CD4-positive, alpha-beta T cell treated with Interleukin-6 at 100 ng/mL for 8 hours (primary cell): Measurements from ENCODE around the gene PHACTR3.

Experiments used
- DNase-seq: peaks from one replicate; pipeline ENCODE4 v3.0.0-alpha.2; 2020; ENCODE audit warnings: mixed read lengths, low spot score

The PHACTR3 gene

DNA sequence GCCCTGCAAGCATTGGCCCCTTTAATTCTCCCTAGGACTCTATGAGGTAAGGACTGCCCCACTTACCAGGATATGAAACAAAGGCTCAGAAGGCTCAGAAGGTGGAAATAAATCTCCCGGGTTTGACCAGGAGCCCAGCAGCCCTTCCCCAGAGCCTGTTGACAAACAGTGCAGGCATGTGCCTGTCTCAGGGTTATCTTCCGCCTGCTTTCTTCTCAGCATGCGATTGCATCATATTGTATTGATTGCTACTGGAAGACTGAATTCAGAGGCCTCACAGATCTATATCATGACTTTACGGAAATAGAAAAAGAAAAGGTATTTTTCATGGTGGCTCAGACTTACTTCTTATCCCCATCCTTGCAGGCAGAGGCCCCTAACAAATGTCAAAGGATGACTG lies 92.7 kb downstream of the PHACTR3 start:
- no peak for DNase-seq

DNA sequence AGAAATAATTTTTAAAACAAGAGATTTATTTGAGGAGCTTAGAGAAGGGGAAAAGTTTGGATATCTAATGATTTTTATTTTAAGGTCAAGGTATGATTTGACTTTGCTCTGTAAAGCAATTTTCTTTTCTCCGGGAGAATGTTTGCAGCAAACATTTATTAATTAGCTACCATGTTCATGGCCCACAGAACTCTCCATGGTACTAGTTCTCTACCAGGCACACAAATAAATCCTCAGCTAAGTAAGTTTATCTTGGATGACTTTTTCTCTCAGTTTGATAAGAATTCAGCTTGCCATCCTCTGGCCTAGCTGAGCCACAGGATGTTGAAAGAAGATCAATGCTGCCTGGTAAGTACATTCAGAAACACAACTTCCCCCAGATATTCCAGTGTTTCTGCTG lies 94.3 kb downstream of the PHACTR3 start:
- DNase-seq, result no peak

DNA sequence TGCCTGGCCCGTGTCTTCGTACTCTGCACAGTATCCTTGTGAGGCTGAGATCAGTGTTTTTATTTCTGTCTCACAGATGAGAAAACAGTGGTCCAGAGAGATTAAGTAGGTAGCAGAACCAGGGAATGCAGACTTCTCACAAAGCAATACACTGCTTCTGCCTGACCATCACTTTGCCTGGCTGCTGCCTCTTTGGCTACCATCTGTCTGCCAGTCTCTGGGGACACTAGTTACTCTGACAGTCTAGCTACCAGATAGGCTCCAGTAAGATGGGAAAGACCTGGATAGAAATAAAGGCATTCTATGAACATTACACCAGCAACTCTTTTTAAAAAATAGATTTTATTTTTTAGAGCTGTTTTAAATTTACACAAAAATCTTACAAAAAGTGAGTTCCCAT lies 96.9 kb downstream of the PHACTR3 start:
- no peak for DNase-seq

DNA sequence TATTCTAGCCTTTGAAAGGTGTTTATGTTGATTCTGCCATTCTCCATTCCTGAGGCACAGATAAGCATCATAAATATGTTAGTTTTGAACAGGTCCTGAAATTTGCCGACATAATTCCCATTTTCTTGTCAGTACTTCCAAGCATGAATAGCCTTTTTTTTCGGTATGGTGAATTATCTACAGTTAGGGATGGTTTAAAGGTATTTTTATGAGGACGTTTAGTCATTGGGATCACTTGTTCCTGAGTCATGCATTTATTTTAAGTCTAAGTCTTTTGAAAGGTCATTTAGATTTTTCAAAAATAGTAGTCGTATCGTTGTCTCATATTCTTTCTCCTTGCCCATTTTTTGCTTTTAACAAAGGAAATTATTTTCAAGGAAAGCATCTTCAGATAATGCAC lies 98.7 kb downstream of the PHACTR3 start:
- no peak for DNase-seq

DNA sequence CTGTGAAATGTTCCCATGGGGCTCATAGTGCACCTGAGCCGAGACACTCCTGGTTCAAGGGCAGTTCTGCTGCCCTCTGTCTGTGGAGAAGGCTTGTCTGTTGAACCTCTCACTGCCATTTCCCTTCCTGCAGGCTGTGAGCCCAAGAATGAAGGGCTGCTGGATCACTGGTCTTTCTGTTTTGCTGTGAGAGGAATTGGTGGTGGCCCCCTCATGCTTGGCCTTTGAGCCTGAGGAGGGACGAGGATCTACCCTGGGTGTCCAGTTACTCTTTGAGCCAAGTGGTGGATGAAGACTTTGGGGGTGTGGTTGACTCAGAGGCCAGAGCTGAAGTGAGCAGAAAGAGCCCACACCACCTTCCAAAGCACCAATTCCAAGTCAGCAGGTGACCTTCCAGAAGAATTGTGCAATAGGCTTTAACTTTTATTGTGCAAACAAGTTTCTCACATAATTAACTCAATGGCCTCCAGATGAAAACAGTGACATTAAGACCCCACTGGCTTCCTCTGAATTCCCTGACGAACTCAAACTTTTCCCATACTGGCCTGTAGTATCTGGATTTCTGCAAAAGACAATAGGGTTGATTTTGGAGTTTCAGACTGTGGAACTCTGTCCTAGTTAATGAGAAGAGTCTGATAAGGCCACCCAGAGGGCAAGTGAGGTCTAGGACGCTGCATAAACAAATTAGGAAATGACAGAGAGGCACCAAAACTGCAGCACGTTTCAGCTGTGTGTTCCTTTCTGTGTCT lies 101.5 kb downstream of the PHACTR3 start:
- DNase-seq, result no peak

DNA sequence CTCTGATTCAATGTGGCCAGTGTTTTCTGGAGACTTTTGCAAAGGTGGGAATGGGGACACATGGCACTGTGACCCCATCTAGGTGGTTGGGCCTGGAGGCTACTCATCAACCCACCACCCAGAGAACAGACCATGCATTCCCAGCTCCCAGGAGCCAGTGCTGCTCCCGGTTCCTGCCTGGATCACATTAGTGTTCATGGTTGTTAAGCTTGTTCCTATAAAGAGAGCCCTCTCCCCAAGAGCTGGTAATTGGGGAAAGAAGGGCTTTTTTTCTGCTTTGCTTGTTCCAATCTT lies 102.0 kb downstream of the PHACTR3 start:
- DNase-seq, result no peak

DNA sequence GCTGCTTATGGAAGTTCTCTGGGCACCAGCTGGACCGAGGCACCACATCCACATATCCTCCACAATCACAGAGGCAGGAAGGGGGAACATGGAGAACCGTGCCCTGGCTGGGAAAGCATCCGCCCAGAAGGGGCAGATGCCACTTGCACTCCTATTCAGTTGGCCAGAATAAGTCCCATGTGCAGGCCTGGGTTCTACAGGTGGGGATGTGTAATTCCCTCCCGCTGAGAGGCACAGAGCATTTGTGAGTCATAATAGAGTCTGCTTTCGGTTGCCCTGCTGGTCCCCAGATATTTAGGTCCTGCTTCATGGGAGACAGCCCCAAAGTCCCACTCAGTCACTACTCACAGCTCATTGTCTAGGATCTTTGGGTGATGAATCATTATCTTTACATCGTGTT lies 104.0 kb downstream of the PHACTR3 start:
- no peak for DNase-seq

DNA sequence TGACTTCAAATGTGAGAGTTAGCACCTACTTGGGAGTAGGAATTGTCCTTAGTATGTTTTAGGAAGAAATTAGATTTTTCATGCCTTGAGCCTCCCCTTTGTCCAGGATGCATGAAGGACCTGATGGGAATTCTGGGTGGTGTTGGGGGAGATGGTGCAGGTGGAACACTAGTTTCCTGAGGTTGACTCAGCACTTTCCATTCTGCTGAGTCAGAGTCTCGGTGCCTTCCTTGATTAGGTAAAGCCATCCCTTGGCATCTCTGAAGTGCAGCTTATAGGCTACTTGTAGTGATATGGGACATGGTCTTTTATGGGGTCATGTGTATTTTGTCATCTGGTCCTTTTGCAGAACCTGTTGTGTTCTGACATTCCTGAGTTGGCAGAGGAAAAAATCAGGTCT lies 105.3 kb downstream of the PHACTR3 start:
- DNase-seq, result no peak

DNA sequence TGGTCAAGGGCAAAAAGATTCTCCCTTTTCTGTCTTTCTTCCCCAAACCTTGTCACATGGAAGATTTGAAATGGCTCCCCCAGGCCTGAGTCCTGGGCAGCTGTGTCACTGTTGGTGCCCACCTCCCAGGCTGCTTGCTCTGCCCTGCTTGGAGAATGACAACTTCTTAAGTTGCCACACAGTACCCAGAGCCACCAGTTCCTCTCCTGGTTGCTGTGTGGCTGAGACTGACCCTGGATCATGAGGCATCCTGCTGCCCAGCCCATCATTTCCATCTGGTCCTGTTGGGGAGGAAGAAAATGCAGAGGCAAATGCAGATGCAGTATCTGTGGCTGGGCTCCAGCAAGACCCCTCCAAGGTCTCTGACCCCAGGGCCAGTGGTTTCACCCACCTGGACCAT lies 113.7 kb downstream of the PHACTR3 start:
- DNase-seq, result no peak

DNA sequence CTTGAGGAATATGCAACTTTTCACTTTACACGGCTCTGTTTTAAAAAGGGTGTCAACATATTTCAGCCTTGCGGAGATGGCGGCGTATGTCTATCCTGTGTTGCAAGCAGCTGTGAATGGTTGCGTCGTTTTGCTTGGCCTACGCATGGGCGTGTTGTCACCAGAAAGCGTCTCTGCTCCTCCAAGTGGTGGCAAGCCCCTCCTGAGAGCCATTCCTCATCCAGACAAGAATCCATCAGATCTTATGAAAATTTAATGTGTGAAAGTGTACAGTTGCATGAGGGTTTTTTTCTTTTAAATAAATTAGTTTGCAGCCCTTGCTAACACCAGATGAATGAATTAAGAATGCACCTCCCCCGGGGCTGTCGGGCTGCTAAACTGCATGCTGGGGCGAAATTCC lies 114.4 kb downstream of the PHACTR3 start:
- no peak for DNase-seq

DNA sequence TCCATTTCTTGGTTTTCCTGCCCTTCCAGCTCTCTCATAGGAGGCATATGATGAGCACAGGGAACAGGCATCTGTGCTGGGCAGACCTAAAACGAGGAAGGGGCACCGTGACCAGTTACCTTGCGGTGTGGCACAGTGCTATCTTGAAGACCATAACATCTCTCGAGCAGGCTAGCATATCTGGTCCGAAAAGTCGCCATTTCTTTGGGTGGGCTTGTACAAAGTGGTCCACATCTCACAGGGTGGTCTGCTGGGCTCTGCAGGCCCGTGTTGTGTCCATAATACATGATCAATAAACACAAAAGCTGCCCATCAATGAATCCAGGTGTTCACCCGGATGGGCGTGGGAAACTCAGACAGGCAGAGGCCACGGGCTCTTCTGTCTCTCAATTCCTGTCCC lies 115.7 kb downstream of the PHACTR3 start:
- no peak for DNase-seq

DNA sequence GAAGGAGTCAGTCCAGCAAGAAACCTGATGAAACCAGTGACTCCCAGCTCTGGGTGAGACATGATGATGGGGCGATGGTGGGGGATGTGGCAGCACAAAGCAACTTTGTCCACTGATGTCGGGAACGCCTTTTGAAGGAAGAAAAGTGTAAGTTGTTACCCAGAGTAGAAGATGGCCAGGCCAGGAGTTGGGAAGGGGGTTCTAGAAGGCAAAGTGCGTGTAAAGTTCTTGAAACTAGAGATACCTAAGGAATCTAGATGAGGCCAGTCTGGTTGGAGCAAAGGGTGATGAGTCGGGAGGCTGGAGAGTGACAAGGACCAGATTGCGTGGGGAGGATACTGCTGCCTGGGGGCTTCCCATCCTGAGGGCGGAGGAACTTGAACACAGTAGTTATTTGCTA lies 117.0 kb downstream of the PHACTR3 start:
- DNase-seq, result no peak

DNA sequence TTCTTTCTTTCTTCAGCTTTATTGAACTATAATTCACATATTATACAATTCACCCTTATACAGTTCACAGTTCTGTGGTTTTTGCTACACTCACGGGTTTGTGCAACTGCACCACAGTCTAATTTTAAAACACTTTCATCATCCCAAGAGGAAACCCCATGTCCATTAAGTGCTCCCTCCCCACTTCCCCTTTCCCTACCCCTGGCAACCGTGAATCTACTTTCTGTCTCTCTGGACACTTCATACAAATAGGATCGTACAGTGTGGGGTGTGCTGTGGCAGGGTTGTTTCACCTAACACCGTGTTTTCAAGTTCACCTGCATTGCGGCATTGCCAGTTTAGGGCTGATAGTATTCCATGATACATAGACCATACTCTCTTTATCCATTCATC lies 118.8 kb downstream of the PHACTR3 start:
- DNase-seq, result no peak

DNA sequence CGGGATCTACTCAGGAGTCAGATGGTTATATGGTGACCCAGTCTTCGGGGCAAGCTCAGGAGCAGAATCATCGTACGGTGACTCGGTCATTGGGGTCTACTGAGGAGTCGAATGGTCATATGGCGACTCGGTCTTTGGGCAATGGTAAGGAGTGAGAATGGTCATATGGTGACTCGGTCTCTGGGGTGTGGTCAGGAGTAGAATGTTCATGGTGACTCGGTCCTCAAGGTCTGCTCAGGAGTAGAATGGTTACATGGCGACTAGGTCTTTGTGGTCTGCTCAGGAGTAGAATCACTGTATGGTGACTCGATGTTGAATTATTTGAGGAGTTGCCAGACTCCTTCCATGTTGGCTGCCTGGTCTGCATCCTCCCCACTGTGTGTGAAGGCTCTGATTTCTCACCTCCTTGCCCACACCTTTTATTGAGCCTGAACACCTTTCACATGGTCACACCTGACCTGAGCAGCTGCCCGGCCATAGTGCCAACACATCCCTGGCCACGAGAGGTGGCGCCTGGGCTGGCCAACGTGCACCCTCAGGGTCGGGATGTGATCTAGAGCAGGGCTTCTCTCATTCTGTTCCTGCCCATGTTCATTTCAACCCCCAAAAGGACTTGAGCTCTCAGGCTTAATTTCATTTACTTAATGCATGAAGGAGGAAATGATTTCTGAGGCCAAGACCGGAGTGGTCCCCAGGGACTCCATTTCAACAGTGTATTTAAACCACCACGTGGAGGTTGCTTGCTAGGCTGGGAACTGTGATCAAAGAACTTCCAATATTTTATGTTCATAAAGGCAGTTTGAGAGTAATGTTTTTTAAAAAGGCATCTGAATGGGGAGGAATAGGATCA lies 119.5 kb downstream of the PHACTR3 start:
- no peak for DNase-seq

DNA sequence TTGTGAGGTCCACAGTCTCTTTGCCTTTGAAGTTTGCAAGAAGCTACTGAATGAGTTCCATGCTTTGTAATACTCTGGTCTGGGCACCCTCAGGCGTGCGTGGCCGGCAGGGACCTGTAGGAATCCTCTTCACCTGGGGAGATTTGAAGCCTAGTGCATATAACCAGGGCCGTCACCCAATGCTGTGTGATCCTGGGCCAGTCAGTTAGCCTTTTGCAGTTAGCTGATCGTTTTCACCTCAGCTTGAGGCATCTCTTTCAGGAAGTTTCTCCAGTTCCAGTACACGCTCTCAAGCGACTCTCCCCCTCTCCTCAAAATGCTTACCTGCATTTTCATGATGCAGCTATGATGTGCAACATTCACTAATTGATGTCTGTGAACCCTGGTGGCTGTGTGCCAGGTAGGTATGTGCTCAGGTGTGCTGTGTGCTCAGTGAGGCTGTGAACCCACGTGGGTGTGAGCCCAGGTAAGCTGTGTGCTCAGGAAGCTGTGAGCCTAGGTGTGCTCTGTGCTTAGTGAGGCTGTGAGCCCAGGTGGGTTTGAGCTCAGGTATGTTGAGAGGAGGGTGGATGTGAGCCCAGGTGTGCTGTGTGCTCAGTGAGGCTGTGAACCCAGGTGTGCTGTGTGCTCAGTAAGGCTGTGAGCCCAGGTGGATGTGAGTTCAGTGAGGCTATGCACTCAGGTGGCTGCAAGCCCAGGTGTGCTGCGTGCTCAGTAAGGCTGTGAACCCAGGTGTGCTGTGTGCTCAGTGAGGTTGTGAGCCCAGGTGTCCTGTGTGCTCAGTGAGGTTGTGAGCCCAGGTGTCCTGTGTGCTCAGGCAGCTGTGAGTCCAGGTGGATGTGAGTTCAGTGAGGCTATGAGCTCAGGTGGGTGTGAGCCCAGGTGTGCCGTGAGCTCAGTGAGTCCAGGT lies 120.4 kb downstream of the PHACTR3 start:
- no peak for DNase-seq

DNA sequence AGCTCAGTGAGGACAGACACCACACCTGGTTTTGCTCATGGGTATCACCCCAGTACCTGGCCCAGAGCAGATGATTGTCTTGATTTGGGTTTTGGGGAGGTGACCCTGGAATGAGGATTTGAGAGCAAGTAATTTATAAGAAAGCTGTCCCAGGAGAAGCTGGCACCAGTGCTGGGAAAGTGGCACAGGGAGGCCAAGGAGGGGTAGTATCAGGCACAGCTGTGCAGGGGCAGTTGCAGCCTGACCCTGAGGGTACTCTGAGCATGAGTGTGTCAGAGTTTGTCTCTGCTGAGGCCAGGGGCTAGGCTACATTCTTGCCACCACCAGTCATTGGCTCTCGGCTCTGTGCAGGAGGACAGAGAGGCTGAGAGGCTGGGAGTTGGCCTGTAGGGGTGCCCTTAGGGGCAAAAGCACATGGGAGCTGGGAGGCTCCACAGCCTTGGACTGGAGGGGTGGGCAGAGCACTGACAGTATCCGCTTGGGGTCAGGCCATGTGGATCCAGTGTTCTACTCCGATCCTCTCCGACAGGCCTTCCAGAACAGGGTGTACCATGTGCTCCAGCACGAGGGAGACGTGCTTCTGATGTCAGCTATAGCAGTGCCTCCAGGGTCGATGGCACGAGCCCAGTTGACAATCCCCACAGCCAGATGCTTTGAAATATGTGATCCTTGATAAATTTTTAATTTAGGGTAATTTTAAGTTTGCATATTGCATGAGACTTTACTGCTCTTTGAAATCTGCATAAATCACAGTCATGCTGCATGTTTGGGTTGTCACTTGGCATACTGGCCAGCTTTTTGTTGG lies 121.3 kb downstream of the PHACTR3 start:
- DNase-seq, result no peak

DNA sequence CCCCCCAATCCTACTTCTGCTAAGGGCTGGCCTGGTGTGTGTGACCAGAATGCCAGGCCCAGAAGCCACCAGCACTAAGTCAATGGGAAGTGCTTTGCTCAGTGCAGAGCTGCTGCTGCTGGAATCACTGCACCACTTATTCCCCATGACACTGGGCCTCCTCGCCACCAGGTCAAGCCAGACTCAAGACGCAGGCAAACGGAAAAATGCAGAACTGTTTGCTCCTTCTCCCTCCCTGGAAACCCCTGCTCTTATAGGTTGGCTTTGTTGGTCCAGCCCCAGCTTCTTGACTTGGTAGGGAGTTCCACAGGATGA lies 121.9 kb downstream of the PHACTR3 start:
- DNase-seq, result no peak

DNA sequence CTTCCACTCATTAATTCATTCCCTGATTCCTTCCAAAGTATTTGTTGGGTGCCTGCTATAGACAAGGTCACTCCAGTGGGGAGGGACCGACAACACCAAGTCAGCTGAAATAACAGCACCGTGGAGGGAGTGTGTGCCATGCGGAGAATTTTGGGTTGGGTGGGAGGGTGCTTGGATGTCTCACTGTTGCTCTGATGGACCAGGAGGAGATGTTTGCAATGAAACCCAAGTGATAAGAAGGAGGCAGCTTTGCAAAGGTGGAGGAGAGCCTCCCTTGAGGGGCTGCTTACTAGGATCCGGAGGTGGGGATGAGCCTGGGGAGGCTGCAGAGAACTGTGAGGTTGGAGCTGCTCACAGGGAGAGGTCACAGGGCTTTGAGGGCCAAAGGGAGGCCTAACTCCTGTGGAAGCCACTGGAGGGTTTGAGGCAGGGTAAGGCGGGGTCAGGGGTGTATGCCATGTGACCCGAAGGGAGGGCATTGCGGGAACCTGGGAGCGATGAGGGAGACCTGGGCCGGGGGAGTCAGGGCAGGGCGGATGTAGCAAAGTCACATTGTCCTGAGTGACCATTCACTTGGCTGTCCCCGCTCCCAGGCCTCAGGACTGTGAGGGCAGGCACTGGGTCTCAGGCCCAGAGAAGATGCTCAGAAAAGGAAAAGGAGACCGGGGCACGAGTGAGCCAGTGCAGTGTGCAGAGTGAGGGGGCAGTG lies 124.5 kb downstream of the PHACTR3 start:
- no peak for DNase-seq

DNA sequence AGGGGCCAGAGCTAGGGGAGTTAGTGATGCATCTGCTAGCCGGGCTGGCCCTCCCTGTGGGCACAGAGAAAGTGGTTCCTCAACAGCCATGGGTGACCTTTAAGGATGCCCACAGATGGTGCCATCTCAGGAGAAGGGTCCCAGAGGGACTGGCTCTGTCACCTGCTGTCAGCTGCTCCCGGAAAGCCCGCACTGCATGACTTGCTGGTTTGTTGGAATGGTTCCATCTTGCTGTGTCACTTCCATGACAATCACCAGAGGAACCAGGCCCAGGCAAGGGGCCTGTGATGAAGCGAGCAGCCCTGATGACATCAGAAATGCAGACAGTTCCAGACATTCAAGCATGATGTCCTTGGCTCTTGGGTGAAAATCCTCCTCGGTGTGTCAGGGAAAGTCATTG lies 125.2 kb downstream of the PHACTR3 start:
- DNase-seq, result no peak

DNA sequence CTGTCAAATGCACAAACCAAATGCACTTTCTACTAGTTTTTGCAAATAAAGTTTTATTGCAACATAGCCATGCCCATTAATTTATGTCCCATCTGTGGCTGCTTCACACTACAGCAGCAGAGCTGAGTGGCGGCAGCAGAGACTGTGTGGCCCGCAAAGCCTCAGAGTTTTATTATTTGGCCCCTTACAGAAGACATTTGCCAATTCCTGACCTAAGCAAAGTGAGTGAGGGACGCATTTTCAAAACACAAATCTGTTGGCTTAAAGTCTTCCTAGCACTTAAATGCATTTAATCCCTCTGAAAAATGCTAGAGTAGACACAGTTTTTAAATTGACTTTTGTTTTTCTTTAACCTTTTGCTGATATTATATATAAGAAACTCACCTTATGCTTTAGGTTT lies 126.4 kb downstream of the PHACTR3 start:
- no peak for DNase-seq

DNA sequence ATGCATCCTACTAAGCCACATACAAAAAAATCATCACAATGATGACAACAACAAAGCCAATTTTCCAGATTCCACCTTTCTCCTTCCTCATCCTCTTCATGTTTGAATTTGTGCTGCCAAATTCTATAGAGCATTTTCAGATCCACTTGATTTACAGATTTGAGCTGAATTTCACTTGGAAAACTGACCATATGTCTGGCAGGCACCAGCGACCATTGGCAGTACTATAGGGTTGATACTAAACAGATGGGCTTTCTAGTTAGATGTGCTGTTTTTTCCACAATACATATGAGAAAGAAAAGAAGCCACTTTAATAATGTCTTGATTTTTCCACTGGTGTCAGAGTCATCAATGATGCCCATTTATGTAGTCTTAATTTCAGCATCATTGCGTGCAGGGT lies 127.0 kb downstream of the PHACTR3 start:
- DNase-seq, result no peak

DNA sequence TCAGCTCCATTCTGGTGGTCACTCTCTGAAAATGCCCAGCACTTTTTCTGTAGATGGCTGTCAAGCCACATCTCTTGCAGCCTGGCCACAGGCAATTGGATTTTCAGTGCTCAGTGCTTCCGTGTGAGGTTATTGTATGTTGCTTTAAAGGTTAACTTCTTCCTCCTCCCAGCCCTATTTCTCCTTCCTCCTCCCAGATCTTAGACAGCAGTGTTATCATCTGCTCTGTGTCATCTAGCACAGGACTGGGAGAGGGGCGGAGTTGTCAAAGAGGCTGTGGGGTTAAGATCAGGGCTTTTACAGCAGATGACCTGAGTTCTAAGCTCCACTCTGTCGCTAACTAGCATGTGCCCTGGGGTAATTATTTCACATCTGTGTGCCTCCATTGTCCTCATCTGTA lies 129.0 kb downstream of the PHACTR3 start:
- DNase-seq, result no peak
